Measurements from ENCODE around the gene VWA1. TPM values are rescaled to one million over a fixed set of nuclear protein-coding genes. Genes with fewer than 3 reads are reported as not detected.

VWA1 gene
- total and polyA plus RNA-seq, 2 of the 4 experiments (the other 2 are of a cell fraction) = 1.1 to 6.1 TPM

DNA sequence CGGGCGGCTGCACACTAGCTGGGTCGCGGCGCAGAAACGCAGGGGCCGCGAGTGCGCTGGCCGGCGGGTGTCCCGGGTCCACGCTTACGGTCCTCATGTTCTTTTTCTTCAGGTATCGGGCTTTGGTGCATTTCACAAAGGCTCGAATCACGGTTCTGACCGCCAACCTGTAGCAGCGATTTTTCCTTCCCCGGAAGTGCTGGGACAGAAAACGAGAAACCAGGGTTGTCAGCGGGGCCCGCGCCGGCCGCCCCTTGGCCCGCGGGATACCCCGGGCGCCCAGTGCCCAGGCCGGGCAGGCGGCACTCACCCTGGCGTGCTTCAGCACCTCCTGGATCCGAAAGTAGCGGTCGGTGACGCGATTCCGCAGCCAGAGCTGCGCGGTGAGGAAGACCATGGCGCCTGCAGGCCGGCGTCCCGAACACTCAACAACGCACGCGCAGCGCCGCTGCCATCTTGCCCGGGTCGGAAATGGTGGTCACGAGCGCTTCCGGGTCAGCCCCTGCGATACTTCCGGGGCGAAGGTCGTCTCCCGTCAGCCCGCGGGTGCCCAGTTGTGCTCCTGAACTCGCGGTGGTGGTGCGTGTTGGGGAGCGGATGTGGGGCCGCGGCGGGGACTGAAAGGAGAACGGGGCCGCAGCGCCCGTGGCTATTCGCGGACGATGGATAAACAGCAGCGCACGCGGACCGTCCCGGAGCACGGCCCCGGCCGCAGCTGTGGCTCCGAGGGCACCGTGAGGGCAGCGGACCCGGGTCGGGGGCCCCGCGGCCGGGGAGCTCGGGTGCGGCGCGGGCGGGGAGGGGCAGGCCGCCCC is 28.5 kb upstream of the VWA1 start, which contains the start of gene MRPL20:
MRPL20 (minus strand) TSS at position 473 of the 815 bp plus-strand sequence; CDS start at position 397, 76 bp downstream.
- H3K4me3 ChIP-seq (ENCODE audit: insufficient read depth, low read depth, low read length) = peak within 1 kb of the TSS; percentile 90
- H3K79me1 ChIP-seq (ENCODE audit: low read depth in 1 of 2, low read length in 2 of 2) = peaks cover 14 to 60% of the 10 kb centered on the region in 2 experiments
- in situ Hi-C loops (cut with MboI; ENCODE audit: low sequenced_read_pairs) (no loop called here), intact Hi-C loops (cut with micrococcal nuclease) (loop anchor here (5.0 kb wide), 1 partner anchor 35 kb away; no protein-coding TSS in a partner anchor), dilution Hi-C loops (cut with HindIII; ENCODE audit: low sequenced_read_pairs, unreplicated experiment) (no loop called here)
- no peak for TF ChIP-seq CEBPB (IDR thresholded peaks at IDR 0.05; ENCODE audit: low read depth, low read length)
- TF ChIP-seq MXI1 (IDR thresholded peaks at IDR 0.05; ENCODE audit: borderline replicate concordance, low read depth, low read length) = peak; percentile 79
- TF ChIP-seq SMC3 (IDR thresholded peaks at IDR 0.05; ENCODE audit: low read depth, low read length) = no peak
- no peak for TF ChIP-seq MAFK (IDR thresholded peaks at IDR 0.05; ENCODE audit: low read depth, low read length)
- peak; percentile 63; the same call in 1 of the 2 replicates for TF ChIP-seq USF2 (IDR thresholded peaks at IDR 0.05; ENCODE audit: low read depth, low read length)
- no peak for TF ChIP-seq CTCF (conservative IDR thresholded peaks at IDR 0.05; ENCODE audit: low read depth, low read length)
- TF ChIP-seq ELK1 (IDR thresholded peaks at IDR 0.05; ENCODE audit: borderline replicate concordance, low read depth, low read length) = no peak
- no peak for TF ChIP-seq RAD21 (IDR thresholded peaks at IDR 0.05; ENCODE audit: low read length)
- TF ChIP-seq NFE2L2 (IDR thresholded peaks at IDR 0.05; ENCODE audit: low read depth, low read length) = no peak
- peak; percentile 35; the same call in 1 of the 2 replicates for TF ChIP-seq BHLHE40 (IDR thresholded peaks at IDR 0.05; ENCODE audit: low read depth, low read length)
- peak; percentile 34; the same call in 1 of the 2 replicates for TF ChIP-seq MAZ (IDR thresholded peaks at IDR 0.05; ENCODE audit: borderline replicate concordance, low read depth, low read length)
- peak; percentile 86 for TF ChIP-seq POLR2A (IDR thresholded peaks at IDR 0.05; ENCODE audit: low read depth, low read length)
- H3K9me3 ChIP-seq (ENCODE audit: control insufficient read depth, insufficient read depth, low read length) = peaks cover 1% of the 10 kb centered on the region; the same call in 1 of the 2 replicates
- H3K9me1 ChIP-seq (ENCODE audit: insufficient read depth, low read length) = 0 out of 2 replicates have a peak, but pooled peaks cover 4% of the 10 kb centered on the region
- ChIA-PET CTCF (interaction anchor here (1.0 kb wide), 1 partner anchor 35 kb away, joined by 3 read pairs; no protein-coding TSS in a partner anchor), POLR2A (ENCODE audit: unreplicated experiment) (interaction anchor here (0.5 kb wide), 1 partner anchor 10 kb away, joined by 5 read pairs; no protein-coding TSS in a partner anchor)
- peak within 1 kb of the TSS; percentile 91 for H3K4me2 ChIP-seq (ENCODE audit: low read depth, low read length)
- H4K8ac ChIP-seq (ENCODE audit: low read depth in 2 of 2, low read length in 2 of 2) = peak within 1 kb of the TSS; percentile 98 to 99
- peak within 1 kb of the TSS; percentile 88 for H2AK5ac ChIP-seq (ENCODE audit: low read depth, low read length)
- H3K27ac ChIP-seq (ENCODE audit: insufficient read depth, low read length) = peak within 1 kb of the TSS; percentile 80
- ATAC-seq (ENCODE audit: low read depth) = peak; percentile 94
- WGBS, 2 experiments (ENCODE audit: extremely low coverage in 2 of 2, insufficient read length in 1 of 2) = 1% methylated on average over 76 of the region's 98 CpGs; no CpG with 5 or more reads in 1 of the 2 experiments
- H3K18ac ChIP-seq (ENCODE audit: low read depth, low read length) = no peak within 1 kb of the TSS
- H2BK20ac ChIP-seq (ENCODE audit: low read depth, low read length) = no peak within 1 kb of the TSS
- no peaks in the 10 kb centered on the region for H3K27me3 ChIP-seq (ENCODE audit: control insufficient read depth, insufficient read depth, low read length)
- peak within 1 kb of the TSS; percentile 86 for H2AK9ac ChIP-seq (replicated peaks; ENCODE audit: low read depth, low read length, poor library complexity)
- DNase-seq = peak; percentile 86
- H2BK15ac ChIP-seq (ENCODE audit: low read depth, low read length) = no peak within 1 kb of the TSS
- BruUV-seq (replicated peaks) = TSS peak; percentile 62
- peaks cover 5% of the 10 kb centered on the region for H3K4me1 ChIP-seq (ENCODE audit: control insufficient read depth, insufficient read depth, low read length)
- H3K14ac ChIP-seq (replicated peaks; ENCODE audit: low read depth, low read length) = peak within 1 kb of the TSS; percentile 71; the same call in 1 of the 2 replicates
- peaks cover 22% of the 10 kb centered on the region; the same call in 1 of the 2 replicates for H4K20me1 ChIP-seq (ENCODE audit: insufficient read depth, low read length)
- H2AFZ ChIP-seq (replicated peaks; ENCODE audit: low read length, poor library complexity) = peak within 1 kb of the TSS; percentile 97
- peak within 1 kb of the TSS; percentile 72 for H3K56ac ChIP-seq (ENCODE audit: extremely low read depth, insufficient read depth, low read length)
- H4K91ac ChIP-seq (ENCODE audit: insufficient read depth, low read depth, low read length) = peak within 1 kb of the TSS; percentile 90
- H2BK120ac ChIP-seq (ENCODE audit: low read depth, low read length) = no peak within 1 kb of the TSS; the same call in 1 of the 2 replicates
- peak within 1 kb of the TSS; percentile 88; the same call in 1 of the 2 replicates for H3K23ac ChIP-seq (ENCODE audit: low read depth, low read length)
- peak within 1 kb of the TSS; percentile 92 for H3K4ac ChIP-seq (ENCODE audit: low read depth, low read length)
- H4K5ac ChIP-seq (ENCODE audit: low read depth, low read length) = peak within 1 kb of the TSS; percentile 83
- H3K36me3 ChIP-seq (ENCODE audit: control insufficient read depth, insufficient read depth, low read length) = peaks cover 28% of the 10 kb centered on the region
- peak within 1 kb of the TSS; percentile 83 for H2BK5ac ChIP-seq (ENCODE audit: low read depth, low read length, poor library complexity, severe bottlenecking)
- peak within 1 kb of the TSS; percentile 83 for H3K9ac ChIP-seq (ENCODE audit: low read depth, low read length)

Data from IMR-90 (cell line).